NCI-H526 treated with DMSO at 0.1 percent for 48 hours (cell line): Measurements from ENCODE around the gene CDC14A.
A peak's percentile ranks its signal among the peaks of the same experiment; 100 is the strongest.
"Not testable (repeated sequence)": the region's sequence is repeated elsewhere in the genome, so short reads cannot be mapped to it uniquely, and the experiment has no call there.

Experiments used
- DNase-seq: peaks from one replicate; lab custom pipeline; 2025; lab: John Stamatoyannopoulos, UW

The CDC14A gene

DNA sequence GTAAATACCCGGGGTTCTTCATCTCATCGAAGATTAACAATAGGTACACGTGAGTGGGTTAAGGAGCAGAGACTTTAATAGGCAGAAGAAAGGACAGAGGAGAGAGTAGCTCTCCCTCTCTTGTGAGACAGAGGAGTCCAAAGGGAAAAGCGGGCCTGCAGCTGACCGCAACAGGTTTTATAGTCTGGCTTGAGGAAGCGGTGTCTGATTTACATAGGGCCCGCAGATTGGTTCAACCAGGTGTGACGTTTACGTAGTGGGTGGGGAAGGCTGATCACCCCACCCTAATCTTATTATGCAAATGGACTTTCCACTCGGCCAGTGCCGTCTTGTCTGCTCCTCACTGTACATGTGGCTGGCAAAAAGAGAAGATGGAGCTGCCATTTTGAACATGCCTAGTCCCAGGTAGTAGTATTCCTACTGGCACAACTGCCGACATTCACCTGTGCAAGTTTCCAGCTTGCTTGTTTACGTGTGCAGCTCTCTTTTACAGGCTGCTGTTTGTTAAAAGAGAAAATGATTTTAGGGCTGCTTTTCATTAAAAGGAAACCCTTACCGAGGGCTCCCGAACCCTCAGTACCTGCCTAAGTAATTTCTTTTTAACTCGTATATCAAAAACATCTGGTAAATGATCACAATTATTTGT, 10.6 kb downstream of the CDC14A start:
- DNase-seq: peak; percentile 23

- DNase-seq: no peak
These were observed 11.5 kb downstream of the CDC14A start for GRCh38 chr1:100363831-100364230.

- no peak for DNase-seq
These were observed 12.4 kb downstream of the CDC14A start for GRCh38 chr1:100364697-100365096.

DNA sequence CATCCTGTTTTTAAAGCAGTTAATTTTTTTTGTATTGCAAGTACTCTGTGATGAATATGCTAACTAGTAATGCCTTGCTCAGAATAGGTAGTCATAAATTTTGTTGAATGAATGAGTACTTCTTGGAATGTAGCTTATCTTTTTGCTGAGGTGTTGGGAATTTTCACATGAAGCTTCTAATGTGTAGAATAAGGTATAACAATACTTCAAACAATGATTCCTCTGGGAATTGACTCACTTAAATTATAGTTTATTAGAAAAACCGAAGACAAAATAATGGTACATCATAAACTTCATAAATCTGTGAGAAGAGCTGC, 13.9 kb downstream of the CDC14A start:
- DNase-seq: no peak

- not testable (repeated sequence) for DNase-seq
These were observed 17.0 kb downstream of the CDC14A start for GRCh38 chr1:100369339-100369738.

GRCh38 chr1:100373953-100374352, 21.6 kb downstream of the CDC14A start:
- not testable (repeated sequence) for DNase-seq

- not testable (repeated sequence) for DNase-seq
These were observed 24.6 kb downstream of the CDC14A start for GRCh38 chr1:100376890-100377289.

- DNase-seq: no peak
These were observed 25.5 kb downstream of the CDC14A start for GRCh38 chr1:100377590-100378361.

DNA sequence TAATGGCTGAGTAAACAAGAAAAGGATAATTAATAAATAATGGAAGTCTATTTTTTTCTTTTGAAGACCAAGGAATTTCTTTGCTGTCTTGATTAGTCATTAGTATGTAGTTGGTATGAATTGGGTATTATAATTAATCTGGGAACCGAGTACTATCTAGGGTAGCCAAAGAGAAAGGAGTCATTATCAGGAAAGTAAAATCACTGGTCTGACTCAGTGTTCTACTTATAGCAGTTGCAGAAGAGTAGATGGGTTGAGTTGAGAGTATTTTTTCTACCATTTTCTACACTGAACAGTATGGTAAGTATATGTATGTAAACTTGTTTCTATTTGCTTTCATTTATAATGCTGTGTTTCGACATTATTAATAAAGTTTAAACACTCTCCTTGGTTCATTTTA, 26.6 kb downstream of the CDC14A start:
- DNase-seq: no peak

DNA sequence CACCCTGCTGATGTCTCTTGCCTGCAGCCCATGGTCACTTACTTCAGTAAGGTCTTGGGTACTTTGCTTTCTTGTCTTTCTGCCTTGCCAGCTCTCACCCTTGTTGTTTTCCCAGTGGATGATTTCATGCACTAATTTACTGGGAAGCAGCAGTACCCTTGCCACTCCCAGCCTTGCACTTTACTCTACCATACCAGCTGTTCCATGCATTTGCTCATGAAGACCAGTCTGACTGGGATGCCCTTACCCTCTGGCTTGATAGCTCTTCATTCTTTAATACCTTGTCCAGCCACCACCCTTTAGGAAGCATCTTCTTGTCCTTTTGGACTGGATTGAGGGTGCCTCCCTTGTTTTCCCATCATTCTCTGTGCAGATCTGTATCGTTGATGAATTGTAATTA, 28.3 kb downstream of the CDC14A start:
- DNase-seq: no peak

GRCh38 chr1:100382657-100383056, 30.4 kb downstream of the CDC14A start:
- no peak for DNase-seq

GRCh38 chr1:100383743-100384405, 31.6 kb downstream of the CDC14A start:
- DNase-seq: no peak

GRCh38 chr1:100387209-100387608, 34.9 kb downstream of the CDC14A start:
- no peak for DNase-seq

DNA sequence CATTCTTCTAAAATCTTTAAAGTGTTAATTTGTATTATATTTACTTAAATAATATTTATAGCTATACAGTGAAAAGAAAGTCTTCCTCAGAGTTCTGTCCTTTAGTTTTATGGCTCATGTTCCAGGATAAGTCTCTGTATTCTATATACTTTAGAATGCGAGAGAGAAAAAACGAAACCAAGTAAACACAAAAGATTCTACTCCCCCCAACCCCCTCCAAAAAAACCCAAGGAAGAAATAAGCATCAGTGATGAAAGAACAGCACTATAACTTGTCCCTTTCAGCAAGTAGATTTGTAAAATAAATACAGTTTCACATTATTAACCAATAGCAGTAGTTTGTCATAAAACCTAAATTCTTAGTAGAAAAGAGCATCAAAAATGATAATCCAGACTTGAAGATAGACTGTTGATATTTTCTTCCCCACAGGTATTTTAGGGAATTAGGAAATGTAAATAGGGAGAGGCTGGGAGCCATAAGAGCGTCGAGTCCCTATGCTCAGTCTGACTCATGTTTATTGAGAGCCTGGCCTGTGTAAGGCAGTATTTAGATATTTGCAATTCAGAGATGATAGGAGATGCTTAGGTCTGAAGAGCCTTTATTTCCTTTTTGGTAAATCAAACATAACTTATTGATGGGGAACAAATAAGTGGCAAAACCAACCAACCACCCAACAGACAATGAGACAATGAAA, 35.5 kb downstream of the CDC14A start:
- DNase-seq: no peak

DNA sequence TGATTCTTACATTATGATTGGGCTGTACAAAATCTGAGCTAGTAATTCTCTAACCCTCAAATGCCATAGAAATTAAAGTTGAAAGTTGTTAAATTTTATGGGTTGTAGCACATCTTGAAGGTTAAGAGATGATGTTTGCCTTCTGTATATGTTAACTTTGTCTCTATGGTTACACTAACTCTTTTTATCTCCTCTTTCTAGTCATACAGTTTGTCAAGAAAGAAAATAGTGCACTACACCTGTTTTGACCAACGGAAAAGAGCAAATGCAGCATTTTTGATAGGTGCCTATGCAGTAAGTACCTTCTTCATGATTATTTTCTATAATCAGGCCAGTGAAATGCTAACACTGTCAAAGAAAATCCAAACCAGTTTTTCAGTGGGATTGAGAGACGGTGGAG, 38.2 kb downstream of the CDC14A start:
- DNase-seq: no peak

DNA sequence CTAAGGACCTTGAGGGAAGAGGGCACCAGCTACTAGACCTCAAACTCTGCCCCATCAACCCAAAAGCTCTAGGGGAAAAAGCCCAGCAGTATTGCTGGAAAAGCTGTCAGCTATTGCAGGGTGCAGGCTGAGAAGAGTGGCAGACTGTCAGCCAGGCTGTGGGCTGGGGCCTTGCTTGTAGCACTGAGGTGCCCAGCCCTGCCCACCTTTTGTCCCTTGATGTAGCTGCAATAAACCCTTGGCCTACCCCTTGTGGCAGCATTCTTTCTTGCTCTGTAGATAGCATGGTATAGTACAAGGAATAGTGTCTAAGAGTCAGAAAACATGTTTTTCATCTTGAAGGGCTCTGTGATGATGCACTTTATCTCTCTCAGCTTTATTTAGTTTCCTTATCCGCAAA, 39.4 kb downstream of the CDC14A start:
- no peak for DNase-seq

- no peak for DNase-seq
These were observed 40.5 kb downstream of the CDC14A start for GRCh38 chr1:100392756-100393155.

GRCh38 chr1:100394285-100394684, 42.0 kb downstream of the CDC14A start:
- no peak for DNase-seq

- DNase-seq: no peak
These were observed 43.6 kb downstream of the CDC14A start for GRCh38 chr1:100395913-100396312.

GRCh38 chr1:100396651-100397050, 44.3 kb downstream of the CDC14A start:
- no peak for DNase-seq

DNA sequence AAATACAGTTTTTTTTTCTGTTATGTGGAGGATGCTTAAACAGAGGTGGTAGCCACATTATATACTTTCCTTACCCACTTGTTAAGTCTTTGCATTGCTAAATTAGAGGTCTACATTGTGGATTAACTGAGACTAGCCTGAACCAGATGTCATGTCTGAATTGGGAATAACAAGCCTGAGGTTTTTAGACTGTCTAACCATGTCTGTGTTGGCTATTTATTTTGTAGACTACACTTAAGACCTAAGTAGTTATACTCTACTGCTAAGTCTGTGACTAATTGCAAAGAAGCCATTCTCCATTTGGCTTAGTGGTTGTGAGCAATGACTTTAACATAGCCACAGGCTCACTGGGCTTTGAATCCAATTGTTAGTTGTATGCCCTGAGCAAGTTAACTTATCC, 45.4 kb downstream of the CDC14A start:
- DNase-seq: no peak

- no peak for DNase-seq
These were observed 46.3 kb downstream of the CDC14A start for GRCh38 chr1:100398648-100399047.

DNA sequence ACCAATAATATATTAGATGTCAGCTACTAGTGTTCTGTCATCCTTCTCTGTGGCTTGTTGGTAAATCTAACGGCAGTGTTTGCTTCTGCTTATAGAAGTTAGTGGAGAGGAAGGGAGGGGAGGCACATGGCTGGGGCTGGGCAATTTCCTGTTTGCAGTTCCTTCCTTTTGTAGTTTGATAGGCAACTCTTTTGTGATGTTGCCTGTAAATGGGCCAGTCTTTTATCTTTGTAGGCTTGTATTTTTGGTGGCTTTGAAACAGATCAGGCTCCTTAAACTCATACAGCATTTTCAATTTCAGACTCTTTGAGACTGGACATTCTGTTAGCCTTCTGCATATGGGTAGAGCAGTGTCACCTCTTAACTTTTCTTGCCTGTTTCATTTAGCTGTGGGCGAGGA, 48.1 kb downstream of the CDC14A start:
- no peak for DNase-seq
